K562 (cell line): ENCODE results near the gene S100A4. TPM values are rescaled to one million over a fixed set of nuclear protein-coding genes. Genes with fewer than 3 reads are reported as not detected.

Source experiments
- ATAC-seq: fragments of 200-7000 bp; cut with Tn5 transposase; 3 replicates; pipeline ENCODE4 v1.9.1; 2020; ENCODE audit warnings: moderate library complexity
- BruUV-seq: library from RNA; stranded (reverse); fragments of 400-500 nt; replicated peaks from 2 replicates; lab custom pipeline; 2021; lab: Mats Ljungman, UMichigan
- CTCF ChIA-PET: fragments of 300-600 bp; formaldehyde crosslinking; extraction: SDS; loops from one replicate; lab custom pipeline; 2021; ENCODE audit warnings: low intra/inter-chr PET ratio; lab: Yijun Ruan, JAX
- POLR2A ChIA-PET: fragments of 300-600, 350-650 bp; sonication (Branson Sonifier 250); formaldehyde crosslinking; extraction: SDS; loops from one replicate; lab custom pipeline; 2021; ENCODE audit warnings: antibody characterized with exemption, inconsistent platforms; lab: Yijun Ruan, JAX
- DNase-seq, 4 experiments: peaks; one replicate each; pipeline versions ENCODE4 v3.0.0 to v3.0.0-alpha.2; 2011 to 2018; ENCODE audit warnings: low spot score in 3 of 4, mixed read lengths in 3 of 4; ENCODE audit errors: extremely low read depth in 1 of 4
- FAIRE-seq: peaks from 2 replicates; lab custom pipeline; 2011; peaks lifted over from hg19 to GRCh38; lab: Jason Lieb, UNC
- H2AFZ ChIP-seq: 2 replicates; pipeline ENCODE4 v1.6.0; 2011; ENCODE audit warnings: low read depth, low read length, control low read depth, inconsistent platforms
- H3K27ac ChIP-seq: fragments of 200-600 bp; 3 replicates; pipeline ENCODE4 v1.8.0; 2011; ENCODE audit warnings: low read depth, mild to moderate bottlenecking, control low read depth, inconsistent platforms, low read length, moderate library complexity, mixed read lengths; ENCODE audit errors: extremely low read depth
- H3K27me3 ChIP-seq, 2 experiments: fragments of 300-600 bp in 1 of 2; 2 replicates in 1 of 2; 3 replicates in 1 of 2; pipeline versions ENCODE4 v1.6.0 to v1.8.0; 2011; ENCODE audit warnings: inconsistent platforms in 2 of 2, low read length in 2 of 2, mild to moderate bottlenecking in 1 of 2, mixed read lengths in 1 of 2, moderate library complexity in 1 of 2; ENCODE audit not compliant: control insufficient read depth in 2 of 2, insufficient read depth in 2 of 2
- H3K36me3 ChIP-seq: fragments of 300-600 bp; 3 replicates; pipeline ENCODE4 v1.8.0; 2011; ENCODE audit warnings: mild to moderate bottlenecking, low read length, inconsistent platforms; ENCODE audit not compliant: control insufficient read depth, insufficient read depth
- H3K4me1 ChIP-seq, 2 experiments: fragments of 200-600 bp in 1 of 2; replicated peaks in 1 of 2; 2 replicates in 1 of 2; 3 replicates in 1 of 2; pipeline versions ENCODE4 v1.5.1 to v1.8.0; 2011; ENCODE audit warnings: inconsistent platforms in 2 of 2, low read length in 2 of 2, mild to moderate bottlenecking in 1 of 2, mixed read lengths in 1 of 2, moderate library complexity in 1 of 2; ENCODE audit not compliant: control insufficient read depth in 2 of 2, insufficient read depth in 2 of 2
- H3K4me2 ChIP-seq: 2 replicates; pipeline ENCODE4 v1.6.1; 2011; ENCODE audit warnings: low read length, control low read depth, inconsistent platforms, mixed read lengths; ENCODE audit not compliant: insufficient read depth
- H3K4me3 ChIP-seq: fragments of 200-600 bp; sonication (generic), shearing (Covaris generic); 2 replicates; pipeline ENCODE4 v1.5.1; 2016; ENCODE audit warnings: control low read depth, inconsistent platforms
- H3K79me2 ChIP-seq: fragments of 200-600 bp; 3 replicates; pipeline ENCODE4 v1.8.0; 2011; ENCODE audit warnings: low read length, inconsistent platforms; ENCODE audit not compliant: control insufficient read depth, insufficient read depth
- H3K9ac ChIP-seq, 2 experiments: 2 replicates each; pipeline versions ENCODE4 v1.6.0 to v1.6.1; 2011; ENCODE audit warnings: low read depth in 2 of 2, low read length in 2 of 2, control low read depth in 1 of 2, inconsistent platforms in 1 of 2, mild to moderate bottlenecking in 1 of 2, mixed read lengths in 1 of 2; ENCODE audit not compliant: insufficient read depth in 1 of 2
- H3K9me1 ChIP-seq: one replicate; pipeline ENCODE4 v1.6.0; 2011; ENCODE audit warnings: inconsistent platforms, mild to moderate bottlenecking, low read length, moderate library complexity; ENCODE audit not compliant: control insufficient read depth, insufficient read depth
- H3K9me3 ChIP-seq: replicated peaks from 2 replicates; pipeline ENCODE4 v1.5.1; 2011; ENCODE audit warnings: low read depth, low read length, inconsistent platforms; ENCODE audit not compliant: control insufficient read depth, insufficient read depth
- H4K20me1 ChIP-seq: replicated peaks from 2 replicates; pipeline ENCODE4 v1.6.1; 2011; ENCODE audit warnings: low read length, inconsistent platforms, mixed read lengths; ENCODE audit not compliant: control insufficient read depth, insufficient read depth
- GABPA ChIP-seq: fragments of 200-800 bp; sonication (Bioruptor generic); conservative IDR thresholded peaks from 2 replicates; pipeline ENCODE4 v1.6.1; 2016; ENCODE audit warnings: low read depth, missing genetic modification characterization, missing compliant biosample characterization
- HDAC8 ChIP-seq: fragments of 450-650 bp; IDR thresholded peaks from 2 replicates; pipeline ENCODE4 v1.6.1; 2016; ENCODE audit warnings: mild to moderate bottlenecking, missing genetic modification characterization, moderate library complexity, missing compliant biosample characterization
- HNRNPUL1 ChIP-seq: fragments of 200-400 bp; formaldehyde crosslinking; IDR thresholded peaks from 2 replicates; pipeline ENCODE4 v1.6.1; 2017; ENCODE audit warnings: low read length
- MECOM ChIP-seq: fragments of 250-450 bp; sonication (Bioruptor Pico); IDR thresholded peaks from 2 replicates; pipeline ENCODE4 v1.8.0; 2022; ENCODE audit warnings: inconsistent platforms
- NONO ChIP-seq, 2 experiments: fragments of 200-400 bp in 1 of 2; fragments of 450-650 bp in 1 of 2; formaldehyde crosslinking in 1 of 2; IDR thresholded peaks; 2 replicates each; pipeline ENCODE4 v1.6.1; 2017; ENCODE audit warnings: low read depth in 2 of 2, mild to moderate bottlenecking in 2 of 2, moderate library complexity in 2 of 2, low read length in 1 of 2
- NR3C1 ChIP-seq: sonication (generic); formaldehyde crosslinking; IDR thresholded peaks from 2 replicates; pipeline ENCODE4 v1.8.1; 2022; ENCODE audit warnings: missing genetic modification reagents
- PHF21A ChIP-seq: fragments of 450-650 bp; IDR thresholded peaks from 2 replicates; pipeline ENCODE4 v1.6.1; 2017; ENCODE audit warnings: low read depth, borderline replicate concordance
- PPARD ChIP-seq: fragments of 250-450 bp; sonication (Bioruptor Pico); IDR thresholded peaks from 2 replicates; pipeline ENCODE4 v1.8.0; 2022; ENCODE audit warnings: inconsistent platforms, mild to moderate bottlenecking, moderate library complexity
- PRPF4 ChIP-seq: fragments of 200-400 bp; formaldehyde crosslinking; IDR thresholded peaks from one replicate; pipeline ENCODE4 v1.6.1; 2017; ENCODE audit warnings: low read length, low read depth, mild to moderate bottlenecking; ENCODE audit not compliant: insufficient read depth, poor library complexity, severe bottlenecking
- RAD51 ChIP-seq: fragments of 450-650 bp; IDR thresholded peaks from 2 replicates; pipeline ENCODE4 v1.7.1; 2016; ENCODE audit warnings: low read depth, mild to moderate bottlenecking, borderline replicate concordance
- RBM14 ChIP-seq: fragments of 200-400 bp; formaldehyde crosslinking; IDR thresholded peaks from 2 replicates; pipeline ENCODE4 v1.6.1; 2018; ENCODE audit warnings: low read depth, mild to moderate bottlenecking, low read length, moderate library complexity, borderline replicate concordance; ENCODE audit not compliant: insufficient read depth
- SMARCA4 ChIP-seq: fragments of 450-650 bp; IDR thresholded peaks from 2 replicates; pipeline ENCODE4 v1.6.1; 2016
- STAT6 ChIP-seq: sonication (generic); formaldehyde crosslinking; IDR thresholded peaks from 2 replicates; pipeline ENCODE4 v1.8.1; 2023; ENCODE audit warnings: mild to moderate bottlenecking, missing genetic modification reagents
- WHSC1 ChIP-seq: IDR thresholded peaks from one replicate; pipeline ENCODE4 v1.6.1; 2012; ENCODE audit warnings: low read length, control low read depth, inconsistent platforms
- ZFP36 ChIP-seq: fragments of 150-350 bp; IDR thresholded peaks from 2 replicates; pipeline ENCODE4 v1.6.1; 2018; ENCODE audit warnings: low read length, low read depth; ENCODE audit not compliant: partially characterized antibody
- ZNF165 ChIP-seq: fragments of 250-450 bp; sonication (Bioruptor Pico); IDR thresholded peaks from 2 replicates; pipeline ENCODE4 v1.4.0; 2020; ENCODE audit warnings: borderline replicate concordance
- ZNF644 ChIP-seq: fragments of 200-800 bp; sonication (Bioruptor generic); IDR thresholded peaks from 2 replicates; pipeline ENCODE4 v1.6.1; 2016; ENCODE audit warnings: low read depth, missing genetic modification characterization, missing compliant biosample characterization
- WGBS: fragments of 100-300 bp; shearing (Covaris generic); methylation state at CpG from one replicate; pipeline ENCODE4 v1.1.6; 2016; ENCODE audit warnings: low coverage, mixed read lengths; ENCODE audit not compliant: insufficient coverage; ENCODE audit errors: missing lambda C conversion rate; 5-methylcytosine and 5-hydroxymethylcytosine counted together
- in situ Hi-C: fragments of 300-500 bp; cut with MboI; formaldehyde crosslinking; loops from 4 replicates; pipeline ENCODE4 v1.15.0; 2018; ENCODE audit warnings: inconsistent platforms, mixed read lengths
- intact Hi-C: fragments of 100-400 bp; cut with micrococcal nuclease; formaldehyde crosslinking; loops from 2 replicates; pipeline ENCODE4 v1.14.2; 2022
- polyA plus RNA-seq, 8 experiments: library from polyadenylated mRNA; depleted of rRNA in 4 of 8; stranded (reverse) in 5 of 8; unstranded in 3 of 8; fragments of >200 nt; fragmentation: Nextera tagmentation in 2 of 8; fragmentation: Illumina TruSeq in 1 of 8; extraction: Ambion mirVana in 2 of 8; extraction: Trizol in 1 of 8; gene quantifications; 2 replicates each; pipeline versions ENCODE4 v1.2.1 to v1.2.3, GENCODE V29; 2011 to 2014; ENCODE audit warnings: inconsistent platforms in 1 of 8, missing spikeins in 1 of 8
- total RNA-seq, 7 experiments: library from RNA; depleted of rRNA in 6 of 7; stranded (reverse); fragments of >200 nt in 6 of 7; fragmentation: Illumina TruSeq in 2 of 7; extraction: Trizol in 2 of 7; gene quantifications; 2 replicates each; pipeline versions ENCODE4 v1.2.1 to v1.2.3, GENCODE V29; 2011 to 2021; ENCODE audit warnings: low replicate concordance in 1 of 7
- TF ChIP-seq, protein P1 (sequence below): sonication (generic); formaldehyde crosslinking; IDR thresholded peaks from 2 replicates; pipeline ENCODE4 v1.9.0; 2022; ENCODE audit warnings: mild to moderate bottlenecking, missing genetic modification reagents

S100A4 gene
- total and polyA plus RNA-seq, 9 of the 15 experiments (the other 6 are each of a cell fraction or from before 2014, with no cell fraction given): 3.7 to 20.1 (median 11.2) TPM

- H3K36me3 ChIP-seq: no peaks in the 10 kb centered on the region
- FAIRE-seq (peak; percentile 96), DNase-seq (peak; percentile 89 to 92 (median 90)), ATAC-seq (peak; percentile 81)
- no peaks in the 10 kb centered on the region for H3K79me2 ChIP-seq
- H3K4me3 ChIP-seq: no peak overlapping the region
- no TSS peak for BruUV-seq
- peak overlapping the region; percentile 63; the same call in 2 of the 3 replicates for H3K27ac ChIP-seq
- no peaks in the 10 kb centered on the region for H4K20me1 ChIP-seq
- H3K4me2 ChIP-seq: peak overlapping the region; percentile 75
- in situ Hi-C loops: loop anchor here (5.0 to 10.0 kb wide), 2 partner anchors 36 to 54 kb away; no protein-coding TSS in a partner anchor
- ChIA-PET POLR2A (interaction anchor here (0.5 to 1.7 kb wide), 8 partner anchors 9 to 422 kb away, joined by 3 to 6 read pairs (median 4); partner anchors contain the start of genes CHTOP and RPS27), CTCF (interaction anchor here (0.6 to 5.0 kb wide), 8 partner anchors 17 to 779 kb away, joined by 3 to 58 read pairs (median 4); partner anchors contain the start of gene INTS3)
- peaks cover 9% of the 10 kb centered on the region for H3K9me1 ChIP-seq
- intact Hi-C loops: loop anchor here (1.0 to 5.0 kb wide), 6 partner anchors 30 to 216 kb away; partner anchors contain the start of gene S100A13
- peaks cover 38% of the 10 kb centered on the region in 2 experiments for H3K4me1 ChIP-seq
- H3K9ac ChIP-seq: peak overlapping the region; percentile 42 to 65; a peak in 2 of 4 replicates
- 22% methylated on average over 25 of the region's 25 CpGs for WGBS
- no peaks in the 10 kb centered on the region for H3K9me3 ChIP-seq
- peak overlapping the region; percentile 98 for H2AFZ ChIP-seq
- H3K27me3 ChIP-seq: no peaks in the 10 kb centered on the region
- no peak for TF ChIP-seq PRPF4
- TF ChIP-seq ZNF644: no peak
- TF ChIP-seq PHF21A: no peak
- no peak for TF ChIP-seq HDAC8
- no peak for TF ChIP-seq GABPA (tag)
- no peak for TF ChIP-seq NR3C1 (CRISPR knock-in tag)
- TF ChIP-seq NONO (IDR thresholded peaks at IDR 0.05; ENCODE audit: low read depth in 2 of 2, low read length in 1 of 2): no peak
- TF ChIP-seq RAD51: no peak
- TF ChIP-seq WHSC1: no peak
- TF ChIP-seq SMARCA4: 0 out of 2 replicates have a peak, but pooled peaks have one; percentile 16
- TF ChIP-seq STAT6 (CRISPR knock-in tag): peak; percentile 62; the same call in 1 of the 2 replicates
- no peak for TF ChIP-seq RBM14
- TF ChIP-seq, protein P1, sequence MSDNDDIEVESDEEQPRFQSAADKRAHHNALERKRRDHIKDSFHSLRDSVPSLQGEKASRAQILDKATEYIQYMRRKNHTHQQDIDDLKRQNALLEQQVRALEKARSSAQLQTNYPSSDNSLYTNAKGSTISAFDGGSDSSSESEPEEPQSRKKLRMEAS (CRISPR knock-in tag): no peak
- no peak for TF ChIP-seq PPARD (CRISPR knock-in tag)
- no peak for TF ChIP-seq HNRNPUL1
- TF ChIP-seq MECOM (CRISPR knock-in tag): no peak
- TF ChIP-seq ZFP36: peak; percentile 3
- TF ChIP-seq ZNF165 (CRISPR knock-in tag): no peak
Measured at GRCh38 chr1:153568367-153569099, 22.9 kb upstream of the S100A4 start.
